DMS114 treated with DMSO at 0.1 percent for 48 hours (cell line): Measurements from ENCODE around the gene SCG3.

Experiments used
- DNase-seq: peaks from one replicate; lab custom pipeline; 2025; ENCODE audit not compliant: unreplicated experiment; lab: John Stamatoyannopoulos, UW

The SCG3 gene

GRCh38 chr15:51755790-51756189 is 74.5 kb downstream of the SCG3 start:
- no peak for DNase-seq

GRCh38 chr15:51756482-51756881 is 75.2 kb downstream of the SCG3 start:
- DNase-seq = no peak

GRCh38 chr15:51757450-51757849 is 76.1 kb downstream of the SCG3 start:
- DNase-seq = no peak

GRCh38 chr15:51758645-51759044 is 77.3 kb downstream of the SCG3 start:
- DNase-seq = no peak

- DNase-seq = no peak
Measured at GRCh38 chr15:51759557-51760070, 78.3 kb downstream of the SCG3 start.

GRCh38 chr15:51760805-51761204 is 79.5 kb downstream of the SCG3 start:
- no peak for DNase-seq

GRCh38 chr15:51765751-51766150 is 84.4 kb downstream of the SCG3 start:
- DNase-seq = no peak

GRCh38 chr15:51766341-51766740 is 85.0 kb downstream of the SCG3 start:
- no peak for DNase-seq

GRCh38 chr15:51768018-51768417 is 86.7 kb downstream of the SCG3 start:
- DNase-seq = no peak
